MCF 10A (cell line): ENCODE results near the gene SPATA9. TPM values are rescaled to one million over a fixed set of nuclear protein-coding genes. Genes with fewer than 3 reads are reported as not detected.

Source experiments
- BruUV-seq: library from RNA; stranded (reverse); fragments of 400-500 nt; replicated peaks from 2 replicates; lab custom pipeline; 2021; lab: Mats Ljungman, UMichigan
- CTCF ChIA-PET: fragments of 300-600 bp; sonication (Branson Sonifier 250); formaldehyde crosslinking; extraction: SDS; loops from one replicate; lab custom pipeline; 2021; ENCODE audit warnings: antibody characterized with exemption, inconsistent platforms; lab: Yijun Ruan, JAX
- POLR2A ChIA-PET: fragments of 300-600, 350-650 bp; sonication (Branson Sonifier 250); formaldehyde crosslinking; extraction: SDS; loops from one replicate; lab custom pipeline; 2020; ENCODE audit warnings: antibody characterized with exemption, inconsistent platforms; lab: Yijun Ruan, JAX
- DNase-seq: peaks from one replicate; pipeline ENCODE4 v3.0.0-alpha.2; 2018; ENCODE audit not compliant: unreplicated experiment
- H3K27ac Mint-ChIP-seq: one replicate; pipeline ENCODE4 v1.8.0; 2022; ENCODE audit warnings: mild to moderate bottlenecking, low read depth, mixed read lengths; ENCODE audit not compliant: unreplicated experiment
- H3K27me3 Mint-ChIP-seq: one replicate; pipeline ENCODE4 v1.8.0; 2022; ENCODE audit warnings: mixed read lengths; ENCODE audit not compliant: insufficient read depth, unreplicated experiment
- H3K36me3 Mint-ChIP-seq: one replicate; pipeline ENCODE4 v1.8.0; 2022; ENCODE audit warnings: mild to moderate bottlenecking, moderate library complexity, mixed read lengths; ENCODE audit not compliant: insufficient read depth, unreplicated experiment
- H3K4me1 Mint-ChIP-seq: one replicate; pipeline ENCODE4 v1.8.0; 2022; ENCODE audit warnings: mixed read lengths; ENCODE audit not compliant: insufficient read depth, unreplicated experiment
- H3K4me3 Mint-ChIP-seq: one replicate; pipeline ENCODE4 v1.8.0; 2022; ENCODE audit warnings: mild to moderate bottlenecking, moderate library complexity, mixed read lengths; ENCODE audit not compliant: unreplicated experiment
- H3K9me3 Mint-ChIP-seq: one replicate; pipeline ENCODE4 v1.8.0; 2022; ENCODE audit warnings: mixed read lengths; ENCODE audit not compliant: unreplicated experiment
- intact Hi-C: fragments of 100-400 bp; cut with micrococcal nuclease; formaldehyde crosslinking; loops from 2 replicates; pipeline ENCODE4 v1.14.1; 2022
- total RNA-seq: library from RNA; stranded (reverse); gene quantifications from 2 replicates; pipeline ENCODE4 v1.2.3, GENCODE V29; 2022
- TF ChIP-seq, protein P1 (sequence below): fragments of 200-600 bp; IDR thresholded peaks from one replicate; pipeline ENCODE4 v1.8.0; 2022; ENCODE audit warnings: antibody characterized with exemption, mild to moderate bottlenecking; ENCODE audit not compliant: unreplicated experiment

The SPATA9 gene
- total RNA-seq, 1 experiment from 2014 or later = not detected

- Mint-ChIP-seq H3K27me3 (no peaks in the 10 kb centered on the region), H3K36me3 (no peaks in the 10 kb centered on the region), H3K4me1 (no peaks in the 10 kb centered on the region), H3K27ac (no peak overlapping the region), H3K9me3 (no peaks in the 10 kb centered on the region), H3K4me3 (no peak overlapping the region)
- intact Hi-C loops = no loop called here
- BruUV-seq = no TSS peak
- TF ChIP-seq, protein P1, sequence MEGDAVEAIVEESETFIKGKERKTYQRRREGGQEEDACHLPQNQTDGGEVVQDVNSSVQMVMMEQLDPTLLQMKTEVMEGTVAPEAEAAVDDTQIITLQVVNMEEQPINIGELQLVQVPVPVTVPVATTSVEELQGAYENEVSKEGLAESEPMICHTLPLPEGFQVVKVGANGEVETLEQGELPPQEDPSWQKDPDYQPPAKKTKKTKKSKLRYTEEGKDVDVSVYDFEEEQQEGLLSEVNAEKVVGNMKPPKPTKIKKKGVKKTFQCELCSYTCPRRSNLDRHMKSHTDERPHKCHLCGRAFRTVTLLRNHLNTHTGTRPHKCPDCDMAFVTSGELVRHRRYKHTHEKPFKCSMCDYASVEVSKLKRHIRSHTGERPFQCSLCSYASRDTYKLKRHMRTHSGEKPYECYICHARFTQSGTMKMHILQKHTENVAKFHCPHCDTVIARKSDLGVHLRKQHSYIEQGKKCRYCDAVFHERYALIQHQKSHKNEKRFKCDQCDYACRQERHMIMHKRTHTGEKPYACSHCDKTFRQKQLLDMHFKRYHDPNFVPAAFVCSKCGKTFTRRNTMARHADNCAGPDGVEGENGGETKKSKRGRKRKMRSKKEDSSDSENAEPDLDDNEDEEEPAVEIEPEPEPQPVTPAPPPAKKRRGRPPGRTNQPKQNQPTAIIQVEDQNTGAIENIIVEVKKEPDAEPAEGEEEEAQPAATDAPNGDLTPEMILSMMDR = no peak
- ChIA-PET CTCF (no interaction called here), POLR2A (no interaction called here)
- no peak for DNase-seq
Measured at GRCh38 chr5:95684361-95684760, 1.6 kb upstream of the SPATA9 start.

- no peaks in the 10 kb centered on the region for H3K36me3 Mint-ChIP-seq
- no peak for DNase-seq
- POLR2A ChIA-PET = interaction anchor here (1.6 kb wide), 1 partner anchor 23 kb away, joined by 5 read pairs; no protein-coding TSS in a partner anchor
- H3K4me1 Mint-ChIP-seq = no peaks in the 10 kb centered on the region
- CTCF ChIA-PET = interaction anchor here (0.6 to 2.3 kb wide), 7 partner anchors 9 to 175 kb away, joined by 3 to 20 read pairs (median 6); no protein-coding TSS in a partner anchor
- no peaks in the 10 kb centered on the region for H3K27me3 Mint-ChIP-seq
- no peak overlapping the region for H3K4me3 Mint-ChIP-seq
- TF ChIP-seq, protein P1 = no peak
- no peaks in the 10 kb centered on the region for H3K9me3 Mint-ChIP-seq
- no TSS peak for BruUV-seq
- intact Hi-C loops = no loop called here
- H3K27ac Mint-ChIP-seq = no peak overlapping the region
Measured at GRCh38 chr5:95673081-95673480, 9.7 kb downstream of the SPATA9 start.

DNA sequence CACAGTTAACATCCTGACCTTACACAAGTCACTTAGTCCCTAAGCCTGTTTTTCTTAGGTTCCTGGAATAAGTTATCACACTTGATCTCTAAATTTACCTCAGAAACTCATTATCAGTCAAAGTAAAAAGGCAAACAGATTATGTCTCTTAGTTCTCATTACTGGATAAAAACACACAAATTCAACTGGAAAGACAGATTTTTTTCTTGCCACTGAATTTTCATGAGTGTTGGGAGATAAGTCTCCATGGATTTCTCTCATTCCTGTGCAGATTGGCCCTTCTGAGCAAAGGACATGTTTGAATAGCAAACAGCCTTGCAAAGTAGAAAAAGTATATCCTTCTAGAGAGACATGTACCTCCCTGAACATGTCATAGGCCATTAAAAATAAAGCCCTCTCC, 10.2 kb downstream of the SPATA9 start:
- Mint-ChIP-seq H3K4me1 (no peaks in the 10 kb centered on the region), H3K36me3 (no peaks in the 10 kb centered on the region), H3K27ac (no peak overlapping the region), H3K27me3 (no peaks in the 10 kb centered on the region), H3K4me3 (no peak overlapping the region), H3K9me3 (no peaks in the 10 kb centered on the region)
- ChIA-PET CTCF (interaction anchor here (0.6 to 2.3 kb wide), 5 partner anchors 9 to 176 kb away, joined by 3 to 20 read pairs (median 6); no protein-coding TSS in a partner anchor), POLR2A (interaction anchor here (1.6 kb wide), 1 partner anchor 23 kb away, joined by 5 read pairs; no protein-coding TSS in a partner anchor)
- intact Hi-C loops = no loop called here
- BruUV-seq = no TSS peak
- no peak for DNase-seq
- TF ChIP-seq, protein P1 = no peak

DNA sequence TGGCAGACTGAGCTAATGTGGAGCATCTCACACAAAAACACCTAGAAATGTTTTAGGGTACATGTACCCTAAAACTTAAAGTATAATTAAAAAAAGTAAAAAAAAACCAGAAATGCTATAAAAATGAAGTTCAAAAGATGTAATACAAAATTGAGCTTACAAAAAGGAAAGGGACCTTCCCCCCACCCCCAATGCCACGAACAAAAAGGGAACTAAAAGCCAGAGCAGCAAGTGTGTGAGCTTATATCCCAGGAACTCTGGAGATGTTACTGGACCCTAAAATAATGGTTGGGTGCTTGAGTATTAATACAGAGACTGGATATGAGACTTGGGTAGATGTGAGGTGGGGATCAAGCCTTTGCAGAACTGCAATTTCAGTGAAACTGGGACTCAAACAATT, 11.0 kb downstream of the SPATA9 start:
- CTCF ChIA-PET = interaction anchor here (1.1 to 1.7 kb wide), 2 partner anchors 59 to 175 kb away, joined by 3 to 5 read pairs; no protein-coding TSS in a partner anchor
- POLR2A ChIA-PET = interaction anchor here (0.6 kb wide), 1 partner anchor 91 kb away, joined by 3 read pairs; no protein-coding TSS in a partner anchor
- Mint-ChIP-seq H3K9me3 (no peaks in the 10 kb centered on the region), H3K27ac (no peak overlapping the region), H3K4me1 (no peaks in the 10 kb centered on the region), H3K27me3 (no peaks in the 10 kb centered on the region), H3K4me3 (no peak overlapping the region), H3K36me3 (no peaks in the 10 kb centered on the region)
- DNase-seq = no peak
- intact Hi-C loops = no loop called here
- no TSS peak for BruUV-seq
- TF ChIP-seq, protein P1 = no peak
